ENCODE measurements around the gene ZNF219. TPM values are rescaled to one million over a fixed set of nuclear protein-coding genes. Genes with fewer than 3 reads are reported as not detected.

Gene ZNF219
- total RNA-seq, 1 experiment from 2014 or later: 84.5 TPM

DNA sequence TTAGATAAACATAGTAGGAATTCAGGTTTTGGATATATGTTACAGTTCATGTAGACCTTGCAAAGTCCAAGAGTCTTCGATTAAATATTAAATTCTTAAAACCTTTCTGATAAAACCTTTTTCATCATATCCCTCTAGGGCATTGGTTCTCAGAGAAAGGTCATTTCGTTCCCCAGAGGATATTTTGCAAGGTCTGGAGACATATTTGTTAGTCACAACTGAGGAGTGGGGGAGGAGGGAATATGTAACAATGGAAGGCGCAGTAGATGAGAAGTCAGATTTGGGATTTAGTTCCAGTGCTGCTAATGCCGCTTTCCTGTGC lies 7.7 kb upstream of the ZNF219 start:
- Histone ChIP-seq H3K14ac (ENCODE audit: insufficient read depth, low read length) (no peak overlapping the region), H3K23me2 (ENCODE audit: insufficient read length, low read depth, low read length, poor library complexity, severe bottlenecking) (peaks cover 18% of the 10 kb centered on the region), H4K91ac (ENCODE audit: insufficient read length, low read depth, low read length) (no peak overlapping the region), H2BK5ac (ENCODE audit: insufficient read length, low read length) (no peak overlapping the region), H3K4me1 (ENCODE audit: insufficient read depth, low read length) (peaks cover 14% of the 10 kb centered on the region; the same call in 1 of the 2 replicates), H2BK120ac (ENCODE audit: low read depth, low read length, poor library complexity, severe bottlenecking) (no peak overlapping the region), H2BK15ac (ENCODE audit: low read depth, low read length) (no peak overlapping the region), H3K56ac (ENCODE audit: insufficient read length, low read depth, low read length) (no peak overlapping the region), H3K9ac (ENCODE audit: extremely low read depth, insufficient read length, low read length) (no peak overlapping the region), H2AK5ac (ENCODE audit: insufficient read length, low read length) (no peak overlapping the region), H3K9me3 (ENCODE audit: control insufficient read depth, low read depth, low read length) (no peaks in the 10 kb centered on the region), H4K8ac (replicated peaks; ENCODE audit: insufficient read length, low read depth, low read length) (no peak overlapping the region), H3K27ac (ENCODE audit: insufficient read length, low read depth, low read length) (no peak overlapping the region), H3K79me2 (ENCODE audit: insufficient read depth, low read length) (no peaks in the 10 kb centered on the region; the same call in 1 of the 2 replicates), H3K23ac (ENCODE audit: insufficient read length, low read depth, low read length) (no peak overlapping the region), H4K5ac (ENCODE audit: insufficient read length, low read depth, low read length) (no peak overlapping the region), H3T11ph (ENCODE audit: low read length) (no peak overlapping the region), H2BK20ac (ENCODE audit: low read depth, low read length, poor library complexity, severe bottlenecking) (no peak overlapping the region), H3K4me2 (ENCODE audit: insufficient read depth, insufficient read length, low read length) (no peak overlapping the region), H3K18ac (ENCODE audit: insufficient read length, low read depth, low read length) (no peak overlapping the region), H2AFZ (ENCODE audit: low read length) (no peak overlapping the region), H3K4ac (ENCODE audit: low read depth, low read length) (no peak overlapping the region), H4K20me1 (ENCODE audit: control insufficient read depth, insufficient read depth, insufficient read length) (peaks cover 3% of the 10 kb centered on the region), H3K27me3 (ENCODE audit: insufficient read depth, low read length) (no peaks in the 10 kb centered on the region), H3K79me1 (ENCODE audit: insufficient read depth, low read depth, low read length, poor library complexity, severe bottlenecking) (no peaks in the 10 kb centered on the region), H2BK12ac (ENCODE audit: insufficient read length, low read depth, low read length) (no peak overlapping the region)
- H3K27ac Mint-ChIP-seq: no peak overlapping the region; a peak in 1 of 7 replicates
- H3K9me3 Mint-ChIP-seq: no peaks in the 10 kb centered on the region
- TF ChIP-seq, protein P1, sequence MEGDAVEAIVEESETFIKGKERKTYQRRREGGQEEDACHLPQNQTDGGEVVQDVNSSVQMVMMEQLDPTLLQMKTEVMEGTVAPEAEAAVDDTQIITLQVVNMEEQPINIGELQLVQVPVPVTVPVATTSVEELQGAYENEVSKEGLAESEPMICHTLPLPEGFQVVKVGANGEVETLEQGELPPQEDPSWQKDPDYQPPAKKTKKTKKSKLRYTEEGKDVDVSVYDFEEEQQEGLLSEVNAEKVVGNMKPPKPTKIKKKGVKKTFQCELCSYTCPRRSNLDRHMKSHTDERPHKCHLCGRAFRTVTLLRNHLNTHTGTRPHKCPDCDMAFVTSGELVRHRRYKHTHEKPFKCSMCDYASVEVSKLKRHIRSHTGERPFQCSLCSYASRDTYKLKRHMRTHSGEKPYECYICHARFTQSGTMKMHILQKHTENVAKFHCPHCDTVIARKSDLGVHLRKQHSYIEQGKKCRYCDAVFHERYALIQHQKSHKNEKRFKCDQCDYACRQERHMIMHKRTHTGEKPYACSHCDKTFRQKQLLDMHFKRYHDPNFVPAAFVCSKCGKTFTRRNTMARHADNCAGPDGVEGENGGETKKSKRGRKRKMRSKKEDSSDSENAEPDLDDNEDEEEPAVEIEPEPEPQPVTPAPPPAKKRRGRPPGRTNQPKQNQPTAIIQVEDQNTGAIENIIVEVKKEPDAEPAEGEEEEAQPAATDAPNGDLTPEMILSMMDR (conservative IDR thresholded peaks at IDR 0.05): no peak
- H3K4me3 Mint-ChIP-seq: peak overlapping the region in 1 of 2 experiments; percentile 18; a peak in 1 of 5 replicates
- DNase-seq: no peak
- 0 out of 7 replicates have a peak, but pooled peaks cover 0 to under 1% (median 0%) of the 10 kb centered on the region in 3 experiments for H3K36me3 Mint-ChIP-seq (ENCODE audit: insufficient read depth in 1 of 3, low read depth in 3 of 3)
- peaks cover 56 to 69% of the 10 kb centered on the region in 2 experiments for H3K4me1 Mint-ChIP-seq
- WGBS (ENCODE audit: extremely low coverage, insufficient read length, low lambda C conversion rate): no CpG with 5 or more reads among the region's 4 CpGs
- no peaks in the 10 kb centered on the region; the same call in 1 of the 2 replicates for H3K27me3 Mint-ChIP-seq (ENCODE audit: low read depth)

All from H9 (cell line).